HG03342 (cell line): ENCODE measurements around the gene PYCARD.
"Not testable (repeated sequence)": the region's sequence is repeated elsewhere in the genome, so short reads cannot be mapped to it uniquely, and the experiment has no call there.

Experiments used
- ATAC-seq: cut with Tn5 transposase; IDR thresholded peaks from one replicate; pipeline ENCODE4 v1.9.1; 2021; ENCODE audit warnings: mild to moderate bottlenecking, moderate library complexity; ENCODE audit not compliant: unreplicated experiment

PYCARD gene

GRCh38 chr16:31202414-31203375 is at the start of gene PYCARD:
Gene PYCARD, minus strand, starts transcription at chr16:31202760. Its CDS starts 70 bp downstream, at chr16:31202690.
- no peak for ATAC-seq

- no peak for ATAC-seq
Observed at GRCh38 chr16:31251435-31251834, 48.9 kb upstream of the PYCARD start.

GRCh38 chr16:31250782-31251384 is 48.3 kb upstream of the PYCARD start:
- no peak for ATAC-seq

- no peak for ATAC-seq
Observed at GRCh38 chr16:31248344-31248743, 45.8 kb upstream of the PYCARD start.

- ATAC-seq, result no peak
Observed at GRCh38 chr16:31246296-31246695, 43.7 kb upstream of the PYCARD start.

- not testable (repeated sequence) for ATAC-seq
Observed at GRCh38 chr16:31245598-31245997, 43.0 kb upstream of the PYCARD start.

GRCh38 chr16:31243734-31244670 is 41.4 kb upstream of the PYCARD start:
- no peak for ATAC-seq

GRCh38 chr16:31242206-31242605 is 39.6 kb upstream of the PYCARD start:
- ATAC-seq, result no peak

- ATAC-seq, result no peak
Observed at GRCh38 chr16:31238041-31238440, 35.5 kb upstream of the PYCARD start.

- ATAC-seq, result no peak
Observed at GRCh38 chr16:31229501-31229900, 26.9 kb upstream of the PYCARD start.

GRCh38 chr16:31228206-31228605 is 25.6 kb upstream of the PYCARD start:
- ATAC-seq, result no peak

GRCh38 chr16:31225193-31225592 is 22.6 kb upstream of the PYCARD start:
- no peak for ATAC-seq

- no peak for ATAC-seq
Observed at GRCh38 chr16:31224092-31224955, 21.8 kb upstream of the PYCARD start.

GRCh38 chr16:31223044-31223443 is 20.5 kb upstream of the PYCARD start:
- no peak for ATAC-seq

GRCh38 chr16:31221357-31222160 is 19.0 kb upstream of the PYCARD start:
- no peak for ATAC-seq

- ATAC-seq, result no peak
Observed at GRCh38 chr16:31219154-31219741, 16.7 kb upstream of the PYCARD start.

GRCh38 chr16:31217136-31217530 is 14.6 kb upstream of the PYCARD start:
- ATAC-seq, result no peak

GRCh38 chr16:31216422-31217135 is 14.0 kb upstream of the PYCARD start, which contains the start of gene PYDC1:
Gene PYDC1, minus strand, starts transcription at chr16:31217135. Its CDS starts 107 bp downstream, at chr16:31217028.
- ATAC-seq, result no peak
